Measurements from ENCODE around the gene ADISSP.
"Not testable (repeated sequence)": the region's sequence is repeated elsewhere in the genome, so short reads cannot be mapped to it uniquely, and the experiment has no call there.

ADISSP gene

GRCh38 chr20:3794701-3795420 lies 27.3 kb upstream of the ADISSP start:
- in situ Hi-C loops (cut with MboI; ENCODE audit: low sequenced_read_pairs, unreplicated experiment): no loop called here
- DNase-seq (ENCODE audit: low spot score): no peak
- no peak for TF ChIP-seq CTCF (IDR thresholded peaks at IDR 0.05; ENCODE audit: borderline replicate concordance, control extremely low read depth, extremely low read depth, insufficient read depth, missing control alignments)

- in situ Hi-C loops (cut with MboI; ENCODE audit: low sequenced_read_pairs, unreplicated experiment); DNase-seq (ENCODE audit: low spot score): not testable (repeated sequence)
Observed at GRCh38 chr20:3794168-3794567, 26.6 kb upstream of the ADISSP start.

- DNase-seq (ENCODE audit: low spot score); in situ Hi-C loops (cut with MboI; ENCODE audit: low sequenced_read_pairs, unreplicated experiment): not testable (repeated sequence)
Observed at GRCh38 chr20:3789201-3789600, 21.6 kb upstream of the ADISSP start.

- in situ Hi-C loops (cut with MboI; ENCODE audit: low sequenced_read_pairs, unreplicated experiment): no loop called here
- no peak for DNase-seq (ENCODE audit: low spot score)
- TF ChIP-seq CTCF (IDR thresholded peaks at IDR 0.05; ENCODE audit: borderline replicate concordance, control extremely low read depth, extremely low read depth, insufficient read depth, missing control alignments): no peak
Observed at GRCh38 chr20:3788685-3789155, 21.2 kb upstream of the ADISSP start.

- in situ Hi-C loops (cut with MboI; ENCODE audit: low sequenced_read_pairs, unreplicated experiment): no loop called here
- TF ChIP-seq CTCF (IDR thresholded peaks at IDR 0.05; ENCODE audit: borderline replicate concordance, control extremely low read depth, extremely low read depth, insufficient read depth, missing control alignments): no peak
- DNase-seq (ENCODE audit: low spot score): no peak
Observed at GRCh38 chr20:3787324-3788014, 19.9 kb upstream of the ADISSP start.

GRCh38 chr20:3786665-3787323 lies 19.2 kb upstream of the ADISSP start, which contains the start of gene CENPB:
TSS of gene CENPB (minus strand) at chr20:3786740. CDS start at chr20:3786483, 257 bp downstream.
- peak; percentile 97 for DNase-seq (ENCODE audit: low spot score)
- peak; percentile 84 for TF ChIP-seq CTCF (IDR thresholded peaks at IDR 0.05; ENCODE audit: borderline replicate concordance, control extremely low read depth, extremely low read depth, insufficient read depth, missing control alignments)
- in situ Hi-C loops (cut with MboI; ENCODE audit: low sequenced_read_pairs, unreplicated experiment): no loop called here

GRCh38 chr20:3786126-3786484 lies 18.6 kb upstream of the ADISSP start:
- in situ Hi-C loops (cut with MboI; ENCODE audit: low sequenced_read_pairs, unreplicated experiment): no loop called here
- DNase-seq (ENCODE audit: low spot score): peak; percentile 60
- TF ChIP-seq CTCF (IDR thresholded peaks at IDR 0.05; ENCODE audit: borderline replicate concordance, control extremely low read depth, extremely low read depth, insufficient read depth, missing control alignments): no peak
